H9 (cell line): Measurements from ENCODE around the gene ARHGAP26. TPM values are rescaled to one million over a fixed set of nuclear protein-coding genes. Genes with fewer than 3 reads are reported as not detected.

Source experiments
- DNase-seq: peaks from one replicate; pipeline ENCODE4 v3.0.0-alpha.2; 2017
- H2AFZ ChIP-seq: one replicate; pipeline ENCODE4 v1.6.1; 2013; ENCODE audit warnings: mild to moderate bottlenecking, low read length, control low read depth, moderate library complexity
- H2AK5ac ChIP-seq: 2 replicates; pipeline ENCODE4 v1.6.1; 2013; ENCODE audit warnings: low read length, control low read depth, mixed read lengths; ENCODE audit not compliant: insufficient read length
- H2BK120ac ChIP-seq: one replicate; pipeline ENCODE4 v1.6.1; 2013; ENCODE audit warnings: low read depth, mild to moderate bottlenecking, low read length, control low read depth, inconsistent platforms; ENCODE audit not compliant: poor library complexity, severe bottlenecking
- H2BK12ac ChIP-seq: 2 replicates; pipeline ENCODE4 v1.6.1; 2013; ENCODE audit warnings: low read length, control low read depth, mixed read lengths, low read depth; ENCODE audit not compliant: insufficient read length
- H2BK15ac ChIP-seq: 2 replicates; pipeline ENCODE4 v1.6.1; 2013; ENCODE audit warnings: low read depth, low read length, control low read depth
- H2BK20ac ChIP-seq: one replicate; pipeline ENCODE4 v1.6.1; 2013; ENCODE audit warnings: low read depth, mild to moderate bottlenecking, low read length, control low read depth, inconsistent platforms; ENCODE audit not compliant: poor library complexity, severe bottlenecking
- H2BK5ac ChIP-seq: 2 replicates; pipeline ENCODE4 v1.6.1; 2013; ENCODE audit warnings: low read length, control low read depth, mixed read lengths; ENCODE audit not compliant: insufficient read length
- H3K14ac ChIP-seq: 2 replicates; pipeline ENCODE4 v1.6.1; 2013; ENCODE audit warnings: low read length, control low read depth; ENCODE audit not compliant: insufficient read depth
- H3K18ac ChIP-seq: 2 replicates; pipeline ENCODE4 v1.6.1; 2013; ENCODE audit warnings: low read depth, mild to moderate bottlenecking, mixed read lengths, low read length, control low read depth; ENCODE audit not compliant: insufficient read length
- H3K23ac ChIP-seq: 2 replicates; pipeline ENCODE4 v1.6.1; 2013; ENCODE audit warnings: low read length, control low read depth, mixed read lengths, low read depth; ENCODE audit not compliant: insufficient read length
- H3K23me2 ChIP-seq: 2 replicates; pipeline ENCODE4 v1.6.1; 2013; ENCODE audit warnings: low read depth, mild to moderate bottlenecking, mixed read lengths, low read length, control low read depth; ENCODE audit not compliant: insufficient read length, poor library complexity, severe bottlenecking
- H3K27ac ChIP-seq: 2 replicates; pipeline ENCODE4 v1.5.1; 2013; ENCODE audit warnings: low read length, control low read depth, mixed read lengths, low read depth; ENCODE audit not compliant: insufficient read length
- H3K27me3 ChIP-seq: 2 replicates; pipeline ENCODE4 v1.6.1; 2013; ENCODE audit warnings: low read length, control low read depth, inconsistent platforms; ENCODE audit not compliant: insufficient read depth
- H3K4ac ChIP-seq: 2 replicates; pipeline ENCODE4 v1.6.1; 2013; ENCODE audit warnings: low read depth, mild to moderate bottlenecking, control low read depth, inconsistent platforms, low read length, moderate library complexity
- H3K4me1 ChIP-seq: 2 replicates; pipeline ENCODE4 v1.6.1; 2013; ENCODE audit warnings: low read length, control low read depth, inconsistent platforms; ENCODE audit not compliant: insufficient read depth
- H3K4me2 ChIP-seq: 2 replicates; pipeline ENCODE4 v1.6.1; 2013; ENCODE audit warnings: low read length, control low read depth, mixed read lengths; ENCODE audit not compliant: insufficient read length, insufficient read depth
- H3K56ac ChIP-seq: 2 replicates; pipeline ENCODE4 v1.6.1; 2013; ENCODE audit warnings: low read depth, mild to moderate bottlenecking, mixed read lengths, low read length, control low read depth; ENCODE audit not compliant: insufficient read length
- H3K79me1 ChIP-seq: 2 replicates; pipeline ENCODE4 v1.6.1; 2013; ENCODE audit warnings: low read depth, mild to moderate bottlenecking, moderate library complexity, low read length, control low read depth, inconsistent platforms; ENCODE audit not compliant: insufficient read depth, poor library complexity, severe bottlenecking
- H3K79me2 ChIP-seq: 2 replicates; pipeline ENCODE4 v1.6.1; 2013; ENCODE audit warnings: low read length, control low read depth, inconsistent platforms; ENCODE audit not compliant: insufficient read depth
- H3K9ac ChIP-seq: 2 replicates; pipeline ENCODE4 v1.6.1; 2013; ENCODE audit warnings: low read length, control low read depth, mixed read lengths; ENCODE audit not compliant: insufficient read length; ENCODE audit errors: extremely low read depth
- H3K9me3 ChIP-seq: one replicate; pipeline ENCODE4 v1.6.1; 2013; ENCODE audit warnings: low read depth, low read length, inconsistent platforms; ENCODE audit not compliant: control insufficient read depth
- H3T11ph ChIP-seq: one replicate; pipeline ENCODE4 v1.6.1; 2013; ENCODE audit warnings: mild to moderate bottlenecking, low read length, control low read depth, inconsistent platforms
- H4K20me1 ChIP-seq: one replicate; pipeline ENCODE4 v1.6.1; 2013; ENCODE audit not compliant: control insufficient read depth, insufficient read length, insufficient read depth
- H4K5ac ChIP-seq: 2 replicates; pipeline ENCODE4 v1.6.1; 2013; ENCODE audit warnings: low read depth, mild to moderate bottlenecking, mixed read lengths, low read length, control low read depth; ENCODE audit not compliant: insufficient read length
- H4K8ac ChIP-seq: replicated peaks from 2 replicates; pipeline ENCODE4 v1.6.1; 2013; ENCODE audit warnings: low read length, control low read depth, mixed read lengths, low read depth; ENCODE audit not compliant: insufficient read length
- H4K91ac ChIP-seq: 2 replicates; pipeline ENCODE4 v1.6.1; 2013; ENCODE audit warnings: low read depth, mild to moderate bottlenecking, moderate library complexity, mixed read lengths, low read length, control low read depth; ENCODE audit not compliant: insufficient read length
- H3K27ac Mint-ChIP-seq, 3 experiments: 2 replicates in 2 of 3; 3 replicates in 1 of 3; pipeline ENCODE4 v1.8.0; 2020 to 2021; ENCODE audit warnings: mixed read lengths in 3 of 3, mild to moderate bottlenecking in 1 of 3, moderate library complexity in 1 of 3
- H3K27me3 Mint-ChIP-seq: 2 replicates; pipeline ENCODE4 v1.8.0; 2021; ENCODE audit warnings: low read depth, mild to moderate bottlenecking, moderate library complexity, mixed read lengths
- H3K36me3 Mint-ChIP-seq, 3 experiments: 2 replicates in 2 of 3; 3 replicates in 1 of 3; pipeline ENCODE4 v1.8.0; 2020 to 2021; ENCODE audit warnings: low read depth in 3 of 3, mixed read lengths in 3 of 3; ENCODE audit not compliant: insufficient read depth in 1 of 3
- H3K4me1 Mint-ChIP-seq, 2 experiments: 2 replicates each; pipeline ENCODE4 v1.8.0; 2020; ENCODE audit warnings: mixed read lengths in 2 of 2
- H3K4me3 Mint-ChIP-seq, 2 experiments: 2 replicates in 1 of 2; 3 replicates in 1 of 2; pipeline ENCODE4 v1.8.0; 2020 to 2021; ENCODE audit warnings: mild to moderate bottlenecking in 2 of 2, mixed read lengths in 2 of 2, moderate library complexity in 1 of 2
- H3K9me3 Mint-ChIP-seq, 2 experiments: 2 replicates in 1 of 2; 3 replicates in 1 of 2; pipeline ENCODE4 v1.8.0; 2020; ENCODE audit warnings: mild to moderate bottlenecking in 2 of 2, mixed read lengths in 2 of 2, moderate library complexity in 1 of 2
- CTCF ChIP-seq: fragments of 200-600 bp; sonication (generic); conservative IDR thresholded peaks from 3 replicates; pipeline ENCODE4 v1.8.0; 2021; ENCODE audit warnings: antibody characterized with exemption, mild to moderate bottlenecking
- WGBS: extraction: QIAGEN DNeasy Blood & Tissue Kit; methylation state at CpG from one replicate; pipeline ENCODE4 v1.1.7; 2013; ENCODE audit warnings: missing lambda C conversion rate, low lambda C conversion rate, mixed read lengths; ENCODE audit not compliant: insufficient read length; ENCODE audit errors: extremely low coverage; 5-methylcytosine and 5-hydroxymethylcytosine counted together
- total RNA-seq: library from RNA; stranded (reverse); gene quantifications from 2 replicates; pipeline ENCODE4 v1.2.1, GENCODE V29; 2021

ARHGAP26 gene
- total RNA-seq, 1 experiment from 2014 or later: 13.8 TPM

- Histone ChIP-seq H3K18ac (no peak overlapping the region), H4K8ac (no peak overlapping the region), H2BK15ac (no peak overlapping the region), H2AK5ac (no peak overlapping the region), H3K27ac (no peak overlapping the region), H3K9me3 (no peaks in the 10 kb centered on the region), H3K27me3 (no peaks in the 10 kb centered on the region), H4K91ac (no peak overlapping the region), H3K23ac (no peak overlapping the region), H2BK20ac (no peak overlapping the region), H4K20me1 (no peaks in the 10 kb centered on the region), H2AFZ (no peak overlapping the region), H3K4me2 (no peak overlapping the region), H3K4ac (no peak overlapping the region), H2BK12ac (no peak overlapping the region), H4K5ac (no peak overlapping the region), H3K23me2 (no peaks in the 10 kb centered on the region), H3K79me1 (no peaks in the 10 kb centered on the region), H3K56ac (no peak overlapping the region), H3T11ph (no peak overlapping the region), H3K4me1 (peaks cover 25% of the 10 kb centered on the region), H3K9ac (no peak overlapping the region), H2BK5ac (no peak overlapping the region), H3K14ac (no peak overlapping the region), H3K79me2 (peaks cover 2% of the 10 kb centered on the region; the same call in 1 of the 2 replicates), H2BK120ac (no peak overlapping the region)
- Mint-ChIP-seq H3K36me3 (no peaks in the 10 kb centered on the region), H3K27me3 (no peaks in the 10 kb centered on the region), H3K4me1 (peaks cover 62 to 63% of the 10 kb centered on the region in 2 experiments), H3K4me3 (no peak overlapping the region), H3K27ac (0 out of 7 replicates have a peak overlapping the region, but pooled peaks of 1 of the 3 experiments have one; percentile 3), H3K9me3 (no peaks in the 10 kb centered on the region)
- DNase-seq: no peak
- TF ChIP-seq CTCF: no peak
- WGBS: no CpG with 5 or more reads among the region's 4 CpGs
Observed at GRCh38 chr5:142865631-142866030, 95.5 kb downstream of the ARHGAP26 start.
